NCI-H510A treated with DMSO at 0.1 percent for 48 hours (cell line): ENCODE data around the gene DEFB128.
"Not testable (repeated sequence)": the region's sequence is repeated elsewhere in the genome, so short reads cannot be mapped to it uniquely, and the experiment has no call there.

Experiments
- DNase-seq: peaks from one replicate; lab custom pipeline; 2025; lab: John Stamatoyannopoulos, UW

DEFB128 gene

DNA sequence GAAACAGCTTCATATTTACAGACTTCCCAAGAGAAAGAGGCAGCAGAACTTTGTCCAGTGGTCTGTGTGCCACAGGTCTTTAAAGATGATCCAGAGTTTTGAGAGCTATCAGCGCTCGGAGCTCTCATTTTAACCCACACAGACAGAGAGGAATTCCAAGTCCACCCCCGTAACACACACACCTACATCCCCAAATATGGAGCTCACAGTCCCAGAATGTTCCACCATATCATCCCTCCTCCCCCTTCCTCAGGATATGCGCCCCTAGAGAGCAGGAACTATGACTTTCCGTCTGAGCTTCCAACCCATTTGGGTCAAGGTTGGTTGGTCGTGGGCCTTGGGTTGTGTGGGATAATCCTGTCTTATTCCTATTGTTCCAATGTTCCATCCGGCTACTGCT is at the start of gene DEFB128:
Gene DEFB128 (minus strand): TSS at position 101 of the 400 bp plus-strand sequence. CDS start 88 bp downstream, at position 13.
- no peak for DNase-seq

DNA sequence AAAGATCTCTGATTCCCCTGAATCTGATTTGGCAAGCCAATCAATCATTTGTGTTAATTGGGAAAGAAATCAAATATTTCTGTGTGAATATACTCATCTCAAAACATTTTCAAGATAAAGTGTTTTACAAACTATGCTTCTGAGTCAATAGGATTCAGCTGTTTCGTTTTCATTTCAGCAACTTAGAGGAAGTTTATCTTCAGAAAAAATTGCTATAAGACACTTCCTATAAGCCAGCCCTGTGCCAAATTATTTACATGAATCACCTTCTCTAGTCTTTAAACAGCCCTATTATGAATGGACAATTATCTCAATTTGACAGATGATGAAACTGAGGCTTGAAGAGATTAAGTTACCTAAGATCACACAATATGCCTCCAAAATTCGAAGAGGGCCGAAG is 48.4 kb upstream of the DEFB128 start:
- DNase-seq: no peak

DNA sequence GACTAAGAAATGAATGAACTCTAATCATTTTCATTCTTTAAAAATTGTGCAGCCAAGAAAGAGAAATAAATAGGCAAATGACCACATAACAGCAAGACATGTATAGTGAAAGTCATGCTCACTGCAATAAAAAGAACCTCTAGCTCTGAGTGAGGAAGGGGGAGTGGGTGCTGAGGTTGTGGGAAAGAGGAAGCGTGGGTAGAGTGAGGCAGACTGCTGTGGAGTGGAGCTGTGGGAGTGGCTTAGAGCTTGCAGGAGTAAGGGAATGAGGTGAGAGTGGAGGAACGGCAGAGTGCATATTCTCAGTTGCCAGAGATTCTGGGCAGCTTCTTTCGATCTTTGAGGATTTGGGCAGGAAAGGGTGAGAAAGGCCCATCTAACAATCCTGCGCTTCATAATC is 48.0 kb upstream of the DEFB128 start:
- no peak for DNase-seq

DNA sequence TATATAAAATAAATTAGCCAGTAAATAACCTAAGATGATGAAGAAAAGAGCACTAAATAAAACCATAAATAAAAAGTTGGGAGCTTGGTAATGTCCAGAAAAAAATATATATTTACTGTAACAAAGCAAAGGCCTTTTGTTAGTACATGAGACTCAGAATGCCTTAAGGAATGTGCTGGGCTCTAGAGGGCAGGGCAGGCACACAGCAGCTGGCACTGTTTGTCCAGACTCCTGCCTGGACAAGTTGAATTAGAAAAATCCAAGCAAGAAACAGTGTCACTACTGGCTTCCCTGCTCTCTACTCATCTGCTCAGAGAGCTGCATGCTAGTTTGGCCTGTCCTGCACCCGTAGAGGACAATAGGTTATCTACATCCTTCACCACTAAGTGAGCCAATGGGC is 46.4 kb upstream of the DEFB128 start:
- DNase-seq: no peak

DNA sequence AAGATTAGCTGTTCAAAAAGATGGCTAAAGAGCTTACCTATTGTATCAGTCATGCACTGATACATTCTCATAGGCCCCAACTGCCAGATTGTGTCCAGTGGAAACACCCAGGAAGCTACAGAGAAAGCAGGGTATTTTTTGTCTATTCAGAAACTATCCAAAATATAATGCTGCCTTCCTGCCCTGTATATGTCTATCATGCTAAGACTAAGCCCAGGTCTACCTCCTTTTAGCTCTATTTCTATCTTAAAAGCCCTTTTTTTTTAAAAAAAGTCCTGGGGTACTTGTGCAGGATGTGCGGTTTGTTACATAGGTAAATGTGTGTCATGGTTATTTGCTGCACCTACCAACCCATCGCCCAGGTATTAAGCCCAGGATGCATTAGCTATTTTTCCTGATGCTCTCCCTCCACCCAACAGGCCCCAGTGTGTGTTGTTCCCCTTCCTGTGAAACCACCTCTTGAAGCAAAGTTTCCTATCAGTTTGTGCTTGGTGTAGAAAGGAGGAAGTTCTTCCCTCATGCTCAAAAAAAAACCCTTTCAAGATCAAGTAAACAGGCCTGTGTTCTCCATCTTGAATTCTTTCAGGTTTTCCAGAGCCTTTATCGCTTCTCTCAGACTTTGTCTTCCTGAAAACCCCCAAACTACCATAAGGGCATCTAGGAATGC is 38.1 kb upstream of the DEFB128 start:
- no peak for DNase-seq

DNA sequence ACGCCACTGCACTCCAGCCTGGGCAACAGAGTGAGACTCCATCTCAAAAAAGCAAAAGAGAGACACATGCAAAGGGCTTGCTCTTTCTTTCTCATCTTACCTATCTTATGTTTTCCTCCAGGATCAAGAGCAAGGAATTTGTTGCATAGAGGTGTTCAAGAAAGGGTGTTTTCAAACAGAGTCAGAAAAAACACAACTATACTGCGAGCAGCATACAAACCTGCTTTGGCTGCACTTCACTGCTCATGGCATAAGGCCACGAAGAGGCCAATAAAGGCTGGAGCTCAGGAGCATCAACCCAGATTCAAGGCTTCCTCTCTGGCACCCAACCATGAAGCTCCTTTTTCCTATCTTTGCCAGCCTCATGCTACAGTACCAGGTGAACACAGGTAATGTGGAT is 37.4 kb upstream of the DEFB128 start, which contains the start of gene DEFB129:
Gene DEFB129 (plus strand): TSS at position 301 of the 400 bp plus-strand sequence. CDS start 31 bp downstream, at position 332.
- DNase-seq: no peak

DNA sequence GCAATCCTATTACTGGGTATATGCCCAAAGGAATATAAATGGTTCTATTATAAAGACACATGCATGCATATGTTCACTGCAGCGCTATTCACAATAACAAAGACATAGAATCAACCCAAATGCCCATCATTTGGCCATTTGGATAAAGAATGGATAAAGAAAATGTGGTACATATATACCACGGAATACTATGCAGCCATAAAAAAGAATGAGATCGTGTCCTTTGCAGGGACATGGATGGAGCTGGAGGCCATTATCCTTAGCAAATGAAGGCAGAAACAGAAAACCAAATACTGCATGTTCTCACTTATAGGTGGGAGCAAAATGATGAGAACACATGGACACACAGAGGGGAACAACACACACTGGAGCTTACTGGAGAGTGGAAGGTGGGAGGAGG is 36.4 kb upstream of the DEFB128 start:
- DNase-seq: not testable (repeated sequence)

DNA sequence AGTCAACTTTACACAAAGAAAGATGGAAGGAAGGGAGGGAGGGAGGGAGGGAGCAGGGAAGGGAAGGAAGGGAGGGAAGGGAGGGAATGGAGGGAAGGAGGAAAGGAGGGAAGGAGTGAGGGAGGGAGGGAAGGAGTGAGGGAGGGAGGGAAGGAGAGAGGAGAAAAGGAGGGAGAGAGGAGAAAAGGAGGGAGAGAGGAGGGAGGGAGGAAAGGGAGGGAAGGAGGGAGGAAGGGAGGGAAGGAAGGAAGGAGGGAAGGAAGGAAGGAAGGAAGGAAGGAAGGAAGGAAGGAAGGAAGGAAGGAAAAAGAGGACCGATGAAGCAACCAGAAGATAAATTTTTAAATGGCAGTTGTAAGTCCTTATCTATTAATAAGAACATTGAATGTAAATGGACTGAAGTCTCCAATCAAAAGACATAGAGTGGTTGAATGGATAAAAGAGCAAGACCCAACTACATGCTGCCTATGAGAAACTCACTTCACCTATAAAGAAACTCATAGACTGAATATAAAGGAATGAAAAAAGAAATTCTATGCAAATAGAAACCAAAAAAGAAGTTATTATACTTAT is 31.8 kb upstream of the DEFB128 start:
- no peak for DNase-seq

DNA sequence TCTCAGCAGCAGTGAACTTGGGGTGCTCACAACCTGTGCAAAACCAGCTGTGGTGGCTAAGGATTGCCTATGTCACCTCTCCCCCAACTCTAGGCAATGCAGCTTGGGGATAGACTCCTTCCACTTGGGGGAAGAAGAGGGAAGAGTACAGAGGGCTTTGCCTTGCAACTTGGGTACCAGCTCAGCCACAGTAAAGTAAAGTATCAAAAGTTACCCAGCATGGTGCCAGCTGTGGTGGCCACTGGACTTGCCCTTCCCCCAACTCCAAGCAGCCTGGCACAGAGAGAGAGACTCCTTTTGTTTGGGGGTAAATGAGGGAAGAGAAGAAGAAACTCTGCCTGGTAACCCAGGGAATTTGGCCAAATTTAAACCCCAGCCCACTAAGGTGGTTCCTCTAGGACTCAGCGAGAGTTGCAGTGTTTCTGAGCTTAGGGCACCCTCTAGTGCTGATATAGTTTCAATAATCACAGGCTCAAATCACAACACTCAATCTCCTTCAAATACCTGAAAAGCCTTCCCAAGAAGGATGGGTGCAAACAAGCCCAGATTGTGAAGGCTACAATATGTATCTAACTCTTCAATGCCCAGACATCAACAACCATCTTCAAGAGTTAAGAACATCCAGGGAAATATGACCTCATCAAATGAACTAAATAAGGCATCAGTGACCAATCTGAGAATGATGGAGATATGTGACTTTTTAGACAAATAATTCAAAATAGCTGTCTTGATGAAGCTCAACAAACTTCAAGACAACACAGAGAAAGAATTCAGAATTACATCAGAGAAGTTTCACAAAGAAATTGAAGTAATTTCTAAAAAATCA is 30.0 kb upstream of the DEFB128 start:
- DNase-seq: no peak

DNA sequence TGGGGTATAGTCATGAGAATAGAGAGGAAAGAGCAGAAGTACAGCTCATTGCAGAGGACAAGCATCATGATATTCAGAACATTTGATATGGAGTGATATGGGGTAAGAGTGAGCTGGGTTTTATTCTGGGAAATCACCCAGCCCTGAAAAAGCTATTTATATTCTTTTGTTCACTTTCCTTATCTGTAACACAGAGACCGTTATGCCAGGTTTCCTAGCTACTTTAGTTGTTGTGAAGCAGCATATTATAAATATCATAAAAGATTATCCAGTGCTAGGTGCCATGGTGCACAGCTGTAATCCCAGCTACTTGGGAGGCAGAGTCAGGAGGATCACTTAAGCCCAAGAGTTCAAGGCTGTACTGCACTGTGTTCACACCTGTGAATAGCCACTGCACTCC is 27.8 kb upstream of the DEFB128 start:
- no peak for DNase-seq

DNA sequence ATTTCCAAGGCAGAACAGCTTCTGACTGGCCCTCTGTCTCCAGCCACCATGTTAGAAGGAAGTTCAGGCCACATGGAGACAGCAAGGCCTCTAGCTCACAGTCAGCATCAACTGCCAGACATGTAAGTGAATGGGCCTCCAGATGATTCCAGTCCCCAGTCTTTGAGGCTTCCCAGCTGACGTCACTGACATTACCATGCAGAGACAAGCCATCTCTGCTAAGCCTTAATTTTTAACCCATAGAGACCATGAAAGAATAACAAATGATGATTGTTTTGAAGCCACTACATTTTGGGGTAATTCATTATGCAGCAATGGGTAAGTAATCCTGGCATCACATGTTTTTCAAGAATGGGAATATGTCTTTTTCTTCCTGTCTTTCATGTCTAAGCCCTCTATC is 26.3 kb upstream of the DEFB128 start:
- DNase-seq: no peak

DNA sequence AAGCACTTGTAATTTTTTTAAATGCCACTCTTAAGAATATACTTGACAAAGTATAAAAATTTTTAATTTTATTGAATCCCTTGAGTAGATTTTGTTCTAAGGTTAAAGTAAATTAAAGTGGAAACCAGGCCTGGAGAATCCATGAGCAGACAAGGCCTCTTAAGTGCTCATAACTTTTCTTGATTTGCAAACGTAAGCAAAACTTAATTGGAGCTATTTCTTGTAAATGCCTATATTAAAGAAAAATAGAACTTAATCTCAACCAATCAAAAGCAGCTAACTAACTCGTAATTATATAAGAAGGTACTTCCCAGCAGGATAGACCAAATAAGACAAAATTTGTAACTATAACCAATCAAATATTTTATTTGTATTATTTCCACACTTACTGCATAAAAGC is 24.9 kb upstream of the DEFB128 start:
- DNase-seq: no peak

DNA sequence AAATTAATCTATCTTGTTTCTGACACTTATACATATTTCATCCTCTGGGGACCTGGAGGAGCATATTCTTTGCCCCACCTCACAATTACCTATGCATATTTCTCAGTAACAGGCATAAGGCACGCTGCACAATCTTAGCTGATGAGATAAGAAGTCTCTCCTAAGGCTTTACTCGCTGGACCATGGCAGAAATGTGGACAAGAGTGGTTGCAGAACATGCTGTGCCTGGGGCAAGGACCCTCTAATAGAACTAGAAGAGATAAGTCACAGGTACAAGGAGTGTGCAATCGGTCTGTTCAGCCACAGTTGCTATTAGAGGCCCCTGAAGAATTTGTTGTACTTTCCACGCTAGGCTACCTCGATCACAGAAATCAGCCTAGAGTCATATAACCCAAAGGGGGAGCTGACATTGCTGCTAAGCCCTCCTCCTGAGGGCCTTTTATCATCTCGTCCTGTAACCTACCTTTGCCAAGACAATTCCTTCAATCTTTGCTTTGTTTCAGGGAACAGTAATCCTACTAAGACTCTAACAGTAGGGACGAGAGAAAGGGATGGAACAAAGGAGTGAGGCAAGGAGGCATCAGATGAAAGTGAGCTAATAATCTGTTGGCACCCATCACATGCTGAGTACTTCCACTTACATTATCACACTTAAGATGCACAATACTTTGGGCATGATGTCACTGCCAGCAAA is 21.4 kb upstream of the DEFB128 start:
- no peak for DNase-seq

DNA sequence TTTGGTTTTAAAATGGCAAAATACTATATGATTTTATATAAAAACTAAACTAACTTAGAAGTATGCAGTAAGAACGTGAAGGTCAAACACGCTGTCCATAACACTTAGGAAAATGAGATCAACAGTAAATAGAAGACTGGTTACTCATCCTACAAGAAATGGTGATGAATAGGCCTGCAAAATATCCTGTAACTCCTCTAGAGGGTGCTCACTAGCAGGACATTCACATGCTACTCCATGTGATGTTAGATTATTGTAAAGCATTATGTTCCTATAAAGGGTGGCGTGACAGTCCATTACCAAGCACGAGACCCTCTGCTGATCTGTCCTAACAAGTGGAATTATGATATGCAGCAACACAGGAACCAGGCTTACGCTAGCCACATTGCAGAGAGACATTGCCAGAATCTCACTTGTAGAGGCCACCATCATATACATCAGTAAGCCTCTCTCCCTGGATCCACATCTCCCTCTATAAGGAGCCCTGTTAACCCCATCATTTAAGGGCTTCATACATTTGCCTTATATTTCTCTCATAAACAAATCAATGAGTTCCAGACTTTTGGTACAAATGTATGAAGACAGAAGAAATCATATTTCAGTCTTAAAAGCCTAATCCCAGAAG is 19.5 kb upstream of the DEFB128 start:
- peak; percentile 19 for DNase-seq

DNA sequence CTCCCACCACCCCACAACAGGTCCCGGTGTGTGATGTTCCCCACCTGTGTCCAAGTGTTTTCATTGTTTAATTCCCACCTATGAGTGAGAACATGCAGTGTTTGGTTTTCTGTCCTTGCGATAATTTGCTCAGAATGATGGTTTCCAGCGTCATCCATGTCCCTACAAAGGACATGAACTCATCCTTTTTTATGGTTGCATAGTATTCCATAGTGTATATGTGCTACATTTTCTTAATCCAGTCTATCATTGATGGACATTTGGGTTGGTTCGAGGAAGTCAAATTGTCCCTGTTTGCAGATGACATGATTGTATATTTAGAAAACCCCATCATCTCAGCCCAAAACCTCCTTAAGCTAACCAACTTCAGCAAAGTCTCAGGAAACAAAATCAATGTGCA is 14.1 kb upstream of the DEFB128 start:
- not testable (repeated sequence) for DNase-seq

DNA sequence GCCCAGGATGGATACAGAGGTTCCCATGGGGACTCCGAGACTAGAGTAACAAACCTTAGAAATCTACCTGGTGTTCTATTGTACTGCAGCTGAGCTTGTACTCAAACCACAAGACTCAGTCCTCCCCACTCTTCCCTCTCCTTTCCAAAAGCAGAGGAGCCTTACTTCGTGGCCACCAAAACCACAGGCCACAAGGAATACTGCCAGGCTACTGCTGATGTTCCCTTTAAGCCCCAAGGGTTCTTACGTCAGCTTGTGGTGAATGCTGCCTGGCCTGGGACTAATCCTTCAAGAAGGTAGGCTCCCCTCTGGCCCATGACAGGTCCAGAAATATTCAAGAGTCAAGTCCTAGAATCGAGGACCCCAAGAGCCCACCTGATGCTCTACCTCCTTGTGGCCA is 10.5 kb upstream of the DEFB128 start:
- no peak for DNase-seq

DNA sequence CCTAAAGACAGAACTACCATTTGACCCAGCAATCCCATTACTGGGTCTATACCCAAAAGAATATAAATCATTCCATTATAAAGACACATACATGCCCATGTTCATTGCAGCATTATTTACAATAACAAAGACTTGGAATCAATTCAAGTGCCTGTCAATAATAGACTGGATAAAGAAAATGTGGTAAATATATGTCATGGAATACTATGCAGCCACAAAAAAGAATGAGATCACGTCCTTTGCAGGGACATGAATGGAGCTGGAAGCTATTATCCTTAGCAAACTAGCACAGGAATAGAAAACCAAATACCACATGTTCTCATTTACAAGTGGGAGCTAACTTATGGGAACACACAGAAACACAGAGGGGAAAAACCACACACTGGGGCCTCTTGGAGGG is 8.7 kb upstream of the DEFB128 start:
- no peak for DNase-seq

DNA sequence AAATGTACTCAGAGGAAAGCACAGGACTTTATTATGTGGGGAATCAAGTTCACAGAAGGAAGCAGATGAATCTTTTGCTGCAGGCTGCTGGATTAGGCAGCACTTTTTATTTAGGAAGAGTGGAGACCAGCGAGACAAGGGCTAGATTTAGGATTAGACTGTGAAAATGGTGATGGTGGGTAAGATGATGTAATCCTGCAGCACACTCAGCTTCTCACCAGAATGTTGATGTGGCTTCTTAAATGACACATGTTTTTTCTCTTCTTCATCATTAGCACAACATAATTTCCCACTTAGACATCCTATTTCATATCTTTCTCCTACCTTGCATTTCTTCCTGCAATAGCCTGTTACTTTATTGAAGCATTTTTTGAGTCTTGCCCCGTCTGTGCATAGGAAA is 1.8 kb downstream of the DEFB128 start:
- no peak for DNase-seq

DNA sequence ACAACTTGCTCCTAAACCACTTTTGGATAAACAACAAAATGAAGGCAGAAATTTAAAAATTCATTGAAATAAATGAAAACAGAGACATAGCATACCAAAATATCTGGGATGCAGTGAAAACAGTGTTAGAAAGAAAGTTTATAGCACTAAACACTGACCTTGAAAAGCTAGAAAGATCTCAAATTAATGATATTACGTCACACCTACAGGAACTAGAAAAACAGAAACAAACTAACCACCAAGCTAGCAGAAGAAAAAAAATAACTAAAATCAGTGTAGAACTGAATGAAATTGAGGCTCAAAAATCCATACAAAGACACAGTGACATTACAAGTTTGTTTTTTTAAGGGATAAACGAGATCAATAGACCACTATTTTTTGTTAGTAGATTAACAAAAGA is 5.2 kb downstream of the DEFB128 start:
- DNase-seq: no peak

DNA sequence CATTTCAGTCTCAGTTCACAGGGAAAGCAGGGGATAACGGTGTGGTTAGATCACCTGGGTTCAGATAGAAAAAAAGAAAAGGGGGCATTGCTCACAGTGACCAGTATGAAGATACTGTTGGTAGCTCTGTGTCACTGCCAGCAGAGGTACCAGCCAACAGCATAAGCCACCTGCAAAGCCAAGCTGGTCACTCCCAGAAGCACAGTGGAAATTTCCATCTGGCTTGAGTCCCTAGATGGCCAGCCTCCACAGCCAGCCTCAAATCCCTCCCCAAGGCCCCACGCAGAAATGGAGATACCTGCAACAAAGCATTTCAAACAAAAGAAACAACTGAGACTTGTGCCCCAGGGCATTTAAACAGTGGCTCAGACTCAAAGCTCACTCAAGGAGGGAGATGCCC is 20.6 kb downstream of the DEFB128 start:
- DNase-seq: no peak

DNA sequence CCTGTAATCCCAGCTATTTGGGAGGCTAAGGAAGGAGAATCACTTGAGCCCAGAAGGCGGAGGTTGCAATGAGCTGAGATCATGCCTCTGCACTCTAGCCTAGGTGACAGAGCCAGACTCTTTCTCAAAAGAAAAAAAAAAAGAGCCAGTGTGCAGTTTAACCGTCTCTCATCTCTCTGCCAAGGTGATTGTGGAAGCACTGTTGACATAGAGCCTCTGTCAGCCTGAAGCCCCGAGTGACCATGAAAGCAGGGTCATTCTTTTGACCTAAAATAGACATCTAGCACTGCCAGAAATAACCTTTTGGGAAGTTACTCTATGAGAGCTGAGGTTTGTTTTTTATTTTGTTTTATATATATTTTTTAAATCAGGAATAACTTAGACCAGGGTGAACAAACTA is 24.9 kb downstream of the DEFB128 start:
- DNase-seq: no peak

DNA sequence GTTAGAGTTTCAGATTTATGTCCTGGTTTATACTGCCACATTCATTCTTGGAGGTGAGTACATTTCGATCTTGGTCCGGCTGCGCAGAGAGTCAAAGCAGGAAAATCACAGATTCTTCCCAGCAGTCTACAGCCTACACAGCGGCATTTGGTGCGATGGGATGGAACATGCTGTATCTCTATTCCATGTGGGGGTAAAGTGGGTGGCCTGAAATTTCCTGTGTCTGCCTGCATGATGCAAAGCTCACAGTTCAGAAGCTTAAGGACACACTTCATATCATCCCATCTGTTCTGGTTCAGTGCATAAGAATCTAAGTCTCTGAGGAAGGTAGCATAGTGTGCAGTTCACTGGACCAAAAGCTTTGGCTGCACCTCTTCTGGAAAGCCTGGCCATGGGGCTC is 32.4 kb downstream of the DEFB128 start, which contains the start of gene DEFB127:
Gene DEFB127 (plus strand): TSS at position 301 of the 400 bp plus-strand sequence. CDS start 91 bp downstream, at position 392.
- no peak for DNase-seq
